ENCODE data around the gene GALNT17. TPM values are rescaled to one million over a fixed set of nuclear protein-coding genes. Genes with fewer than 3 reads are reported as not detected.

Gene GALNT17
- polyA plus RNA-seq, 1 donor, result 30.1 TPM

DNA sequence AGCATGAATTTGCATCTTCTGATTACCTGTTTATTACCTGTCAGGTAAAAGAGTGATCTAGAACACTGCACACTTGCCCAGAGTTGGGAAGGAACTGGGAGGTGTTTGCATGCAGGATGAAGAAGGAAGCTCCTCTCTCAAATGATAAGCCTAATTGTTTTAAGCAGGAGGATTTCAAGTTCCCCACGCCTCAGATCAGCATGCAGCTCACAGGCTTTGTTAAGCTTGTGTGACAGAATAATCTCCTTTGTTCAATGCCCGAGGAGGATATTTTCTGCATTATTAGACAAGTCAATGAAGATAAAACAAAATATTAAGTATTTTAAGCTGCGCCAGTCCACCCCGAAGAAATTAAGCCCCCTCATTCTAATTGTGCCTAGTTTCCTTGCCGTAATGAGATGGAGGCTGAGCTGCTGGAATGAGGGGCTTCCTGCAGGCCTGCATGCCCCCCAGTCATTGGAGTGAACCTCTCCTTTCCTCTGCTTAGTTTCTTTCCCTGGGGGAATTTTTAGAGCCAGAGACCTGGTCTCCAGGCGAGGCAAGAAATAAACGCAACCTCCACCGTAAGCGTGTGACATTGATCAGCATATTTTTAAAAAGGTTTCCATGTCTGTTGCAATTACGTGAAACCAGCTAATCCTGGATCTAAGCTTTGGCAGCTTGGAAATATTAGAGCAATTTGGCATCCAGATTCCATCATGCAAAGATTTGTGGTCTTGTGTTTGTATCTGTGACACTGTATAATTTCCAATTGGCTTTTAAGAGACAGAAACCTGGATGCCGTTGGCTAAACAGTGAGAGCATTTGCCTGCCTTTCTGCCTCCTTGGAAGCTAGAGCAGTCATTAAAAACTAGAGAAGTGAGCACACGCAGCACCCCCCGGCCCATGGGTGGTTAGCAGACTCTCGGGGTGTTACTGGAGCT is 376.0 kb downstream of the GALNT17 start:
- DNase-seq, result no peak

- no peak for DNase-seq
Measured at GRCh38 chr7:71509381-71509780, 377.4 kb downstream of the GALNT17 start.

DNA sequence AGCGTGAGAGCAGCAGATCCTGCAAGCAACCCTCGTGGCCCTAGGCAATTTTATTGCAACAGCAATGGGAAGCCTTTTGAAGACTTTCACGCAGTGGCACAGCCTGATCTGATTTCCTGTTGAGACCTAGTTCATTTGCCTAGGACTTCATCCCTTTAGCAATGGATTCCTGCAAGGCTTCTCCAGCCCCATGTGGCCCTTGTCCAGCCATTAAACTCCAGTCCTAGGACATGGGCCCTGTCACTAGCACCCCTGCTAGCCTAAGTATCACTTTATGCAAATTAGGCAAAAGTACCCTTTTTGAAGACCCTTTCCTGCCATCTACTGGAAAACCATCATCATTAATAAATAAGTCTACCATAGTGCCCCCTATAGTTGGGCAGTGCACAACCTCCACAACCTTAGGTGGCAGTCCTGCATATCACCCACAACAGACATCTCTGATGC is 379.4 kb downstream of the GALNT17 start:
- DNase-seq, result no peak

- DNase-seq, result no peak
Measured at GRCh38 chr7:71517940-71518699, 386.2 kb downstream of the GALNT17 start.

GRCh38 chr7:71518880-71519279 is 386.9 kb downstream of the GALNT17 start:
- DNase-seq, result no peak

GRCh38 chr7:71521506-71521905 is 389.6 kb downstream of the GALNT17 start:
- DNase-seq, result no peak

GRCh38 chr7:71526106-71526505 is 394.2 kb downstream of the GALNT17 start:
- DNase-seq, result no peak

DNA sequence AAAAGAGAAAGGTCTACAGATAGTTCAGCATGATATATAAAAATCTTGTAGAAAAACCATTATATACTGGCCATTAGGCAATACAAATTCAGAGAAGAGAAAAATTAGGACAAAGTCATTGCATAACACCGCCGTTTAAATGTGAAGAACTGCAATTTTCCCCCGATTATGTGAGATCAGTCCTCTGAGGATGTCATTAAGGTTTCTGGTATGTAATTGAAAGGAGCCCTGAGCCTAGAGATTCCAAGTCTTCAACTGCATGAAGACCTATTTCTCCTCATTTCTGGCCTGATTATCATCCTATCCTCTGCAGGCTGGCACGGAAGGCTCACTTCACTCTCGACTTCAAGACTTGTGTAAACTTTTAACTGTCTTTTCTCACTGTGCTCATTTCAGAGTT is 395.3 kb downstream of the GALNT17 start:
- DNase-seq, result no peak

GRCh38 chr7:71535616-71536015 is 403.7 kb downstream of the GALNT17 start:
- no peak for DNase-seq

DNA sequence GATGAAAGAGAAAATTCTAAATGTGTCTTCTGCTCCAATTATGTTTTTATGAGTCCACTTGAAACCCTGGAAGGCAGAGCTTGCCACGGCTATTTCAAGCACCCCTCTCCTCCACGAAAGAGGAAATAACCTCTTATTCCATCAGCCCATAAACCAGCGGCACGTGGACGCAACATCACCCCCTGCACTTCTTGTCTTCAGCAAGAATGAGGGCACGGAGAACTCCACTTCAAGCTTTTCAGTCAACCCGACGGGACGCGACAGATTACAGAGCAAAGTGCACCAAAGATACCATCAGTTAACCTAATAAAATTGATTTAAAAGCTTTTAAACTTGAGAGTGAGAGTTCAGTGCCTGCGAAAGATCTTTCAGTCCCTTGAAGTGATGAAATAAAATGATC is 406.3 kb downstream of the GALNT17 start:
- no peak for DNase-seq

GRCh38 chr7:71539615-71540014 is 407.7 kb downstream of the GALNT17 start:
- DNase-seq, result no peak

DNA sequence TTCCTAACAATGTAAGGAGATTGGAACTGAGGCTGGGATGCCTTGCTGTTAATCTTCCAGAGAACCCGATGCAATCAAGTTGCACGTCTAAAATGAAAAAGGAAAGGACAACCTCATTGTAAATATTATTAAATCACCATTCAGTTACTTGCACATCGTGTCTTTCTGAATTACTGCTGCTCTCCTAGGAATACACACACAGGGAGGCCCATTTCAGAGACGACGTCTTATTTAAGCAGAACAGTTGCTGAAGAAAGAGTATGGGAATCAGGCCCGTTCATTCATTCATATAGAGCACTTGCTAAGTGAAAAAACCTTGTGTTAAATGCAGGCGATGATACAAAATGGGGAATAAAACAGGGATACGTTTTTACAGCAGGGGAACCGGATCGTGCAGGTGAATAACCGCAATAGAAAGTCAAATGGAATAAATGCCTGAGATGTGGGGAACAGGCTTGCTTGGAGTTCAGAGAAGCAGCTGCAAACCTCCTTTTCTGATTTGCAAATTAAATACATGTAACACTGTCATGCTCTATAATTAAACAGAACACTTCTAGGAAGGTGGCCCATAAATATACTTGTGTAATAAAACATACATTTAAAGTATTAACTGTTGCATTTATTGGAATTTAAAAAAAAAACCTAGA is 409.9 kb downstream of the GALNT17 start:
- DNase-seq, result no peak

- DNase-seq, result no peak
Measured at GRCh38 chr7:71543396-71543795, 411.5 kb downstream of the GALNT17 start.

DNA sequence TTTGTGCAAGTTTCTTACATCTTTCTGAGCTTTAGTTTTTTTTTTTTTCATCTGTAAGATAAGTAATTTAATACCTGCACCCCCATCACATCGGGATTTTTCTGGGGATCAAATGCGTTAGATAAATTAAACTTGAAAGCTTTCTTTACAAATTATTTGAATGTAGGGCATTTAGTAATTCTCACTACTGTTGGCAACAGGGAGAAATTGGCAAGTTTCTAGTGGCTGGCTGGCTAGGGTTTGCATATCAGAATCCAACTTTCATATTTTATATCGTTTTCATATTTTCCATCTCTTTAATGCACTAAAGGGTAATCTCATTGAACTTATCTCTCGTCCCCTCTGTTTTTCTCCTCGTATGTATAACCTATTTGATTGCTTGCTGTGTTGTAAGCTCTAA is 412.9 kb downstream of the GALNT17 start:
- no peak for DNase-seq

- no peak for DNase-seq
Measured at GRCh38 chr7:71547426-71547825, 415.5 kb downstream of the GALNT17 start.

GRCh38 chr7:71548746-71549145 is 416.8 kb downstream of the GALNT17 start:
- no peak for DNase-seq

GRCh38 chr7:71553306-71553705 is 421.4 kb downstream of the GALNT17 start:
- peak; percentile 52 for DNase-seq

GRCh38 chr7:71555758-71556157 is 423.8 kb downstream of the GALNT17 start:
- DNase-seq, result no peak

DNA sequence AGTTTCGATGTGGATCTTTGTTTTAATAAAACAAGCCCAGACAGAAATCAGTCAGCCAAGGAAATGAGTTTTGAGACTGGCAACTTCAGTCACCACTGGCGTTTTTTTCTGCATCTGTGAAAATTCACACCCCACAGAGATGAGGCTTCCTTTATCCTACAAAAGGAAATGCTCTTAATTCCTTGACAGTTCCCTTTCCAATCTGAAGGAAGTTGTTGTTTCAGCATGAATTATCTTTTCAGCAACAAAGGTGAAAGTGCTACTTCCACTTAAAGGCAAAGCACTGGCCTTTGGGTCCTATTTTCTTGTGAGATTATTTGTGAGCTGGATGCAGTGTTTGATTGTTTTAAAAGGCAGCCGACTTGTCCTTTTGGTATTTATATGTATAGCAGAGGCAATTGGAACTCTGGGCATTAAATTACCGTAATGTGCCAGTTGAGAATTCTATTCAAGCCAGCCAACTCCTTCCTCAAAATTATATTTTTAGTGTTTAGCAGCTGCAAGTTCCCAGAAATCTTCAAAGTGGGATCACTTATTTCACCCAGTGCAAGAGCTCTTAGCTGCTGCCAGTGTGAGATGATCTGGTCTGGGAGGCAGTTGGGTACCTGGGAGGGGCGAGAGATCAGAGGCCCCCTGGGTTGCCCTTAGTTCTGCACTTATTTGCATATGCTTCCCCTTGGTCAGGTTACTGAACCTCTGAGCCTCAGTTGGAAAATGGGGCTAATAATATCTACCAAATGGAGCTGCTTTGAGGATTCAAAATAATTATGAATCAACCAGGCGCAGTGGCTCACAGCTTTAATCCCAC is 427.1 kb downstream of the GALNT17 start:
- no peak for DNase-seq

GRCh38 chr7:71560354-71560995 is 428.5 kb downstream of the GALNT17 start:
- DNase-seq, result no peak

DNA sequence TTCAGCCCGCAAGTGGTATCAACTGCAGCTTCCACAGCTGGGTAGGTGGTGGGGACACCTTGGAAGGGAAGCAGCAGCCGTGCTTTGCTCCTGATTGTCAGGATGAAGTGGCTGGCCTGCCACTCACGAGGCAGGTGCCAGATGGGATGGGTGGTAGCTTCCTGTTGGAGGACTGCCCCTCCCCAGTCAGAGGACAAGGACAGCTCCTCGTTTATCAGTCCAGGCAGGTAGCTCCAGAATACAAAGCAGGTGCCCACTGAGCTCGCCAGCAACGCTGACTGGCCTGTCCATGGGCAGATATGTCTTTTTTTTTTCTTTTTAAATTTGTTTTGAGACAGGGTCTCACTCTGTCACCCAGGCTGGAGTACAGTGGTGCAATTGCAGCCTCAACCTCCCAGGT is 431.3 kb downstream of the GALNT17 start:
- DNase-seq, result no peak

DNA sequence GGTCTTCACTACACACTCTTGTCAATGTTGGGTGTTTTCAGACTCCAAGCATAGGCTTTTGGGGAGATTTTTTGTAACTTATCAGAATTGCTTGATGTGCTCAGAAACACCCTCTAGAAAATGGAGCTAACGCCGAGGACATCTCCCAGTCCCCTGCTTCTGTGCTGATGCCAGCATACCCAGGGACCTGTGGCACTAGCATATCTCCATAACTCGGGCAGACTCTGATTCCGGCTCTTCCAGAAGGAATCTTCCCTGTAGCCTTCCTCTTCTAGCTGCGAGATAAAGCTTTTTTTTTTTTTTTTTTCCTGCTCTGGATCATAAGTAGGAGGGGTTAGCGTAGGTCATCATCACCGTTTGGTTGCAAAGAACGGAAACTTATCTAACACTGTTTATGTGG is 434.4 kb downstream of the GALNT17 start:
- DNase-seq, result no peak

Data from hindlimb muscle (tissue), 1 donor.